Brain microvascular endothelial cell (primary cell): ENCODE data around the gene HEXD.

Experiments
- DNase-seq: peaks from one replicate; pipeline ENCODE4 v3.0.0-alpha.2; 2020
- H3K27ac ChIP-seq: fragments of 250-450 bp; sonication (Bioruptor Pico); 2 replicates; pipeline ENCODE4 v1.5.1; 2020; ENCODE audit warnings: mild to moderate bottlenecking, moderate library complexity
- H3K27me3 ChIP-seq: fragments of 250-450 bp; sonication (Bioruptor Pico); replicated peaks from 2 replicates; pipeline ENCODE4 v1.5.1; 2020; ENCODE audit warnings: mild to moderate bottlenecking
- H3K36me3 ChIP-seq: fragments of 250-450 bp; sonication (Bioruptor Pico); replicated peaks from 2 replicates; pipeline ENCODE4 v1.5.1; 2020; ENCODE audit warnings: mild to moderate bottlenecking
- H3K4me3 ChIP-seq: 2 replicates; pipeline ENCODE4 v1.5.1; 2011; ENCODE audit warnings: low read depth, mild to moderate bottlenecking, control low read depth, low read length, moderate library complexity
- CTCF ChIP-seq: IDR thresholded peaks from 2 replicates; pipeline ENCODE4 v1.5.1; 2011; ENCODE audit warnings: low read depth, mild to moderate bottlenecking, moderate library complexity, low read length, control low read depth, inconsistent platforms; ENCODE audit errors: missing control alignments
- in situ Hi-C: cut with HindIII; loops from 2 replicates; pipeline ENCODE4 v1.10.0; 2017; ENCODE audit warnings: low sequenced_read_pairs, low pct_ligation_motif_present

The HEXD gene

GRCh38 chr17:82434216-82434565 lies 16.0 kb downstream of the HEXD start:
- Histone ChIP-seq H3K27me3 (no peaks in the 10 kb centered on the region), H3K36me3 (no peaks in the 10 kb centered on the region), H3K27ac (no peak overlapping the region), H3K4me3 (no peak overlapping the region)
- DNase-seq: no peak
- in situ Hi-C loops: no loop called here
- no peak for TF ChIP-seq CTCF

GRCh38 chr17:82435103-82435502 lies 17.0 kb downstream of the HEXD start:
- no peak for TF ChIP-seq CTCF
- peak; percentile 16 for DNase-seq
- in situ Hi-C loops: no loop called here
- H3K36me3 ChIP-seq: no peaks in the 10 kb centered on the region
- no peaks in the 10 kb centered on the region for H3K27me3 ChIP-seq
- H3K27ac ChIP-seq: no peak overlapping the region
- H3K4me3 ChIP-seq: no peak overlapping the region

DNA sequence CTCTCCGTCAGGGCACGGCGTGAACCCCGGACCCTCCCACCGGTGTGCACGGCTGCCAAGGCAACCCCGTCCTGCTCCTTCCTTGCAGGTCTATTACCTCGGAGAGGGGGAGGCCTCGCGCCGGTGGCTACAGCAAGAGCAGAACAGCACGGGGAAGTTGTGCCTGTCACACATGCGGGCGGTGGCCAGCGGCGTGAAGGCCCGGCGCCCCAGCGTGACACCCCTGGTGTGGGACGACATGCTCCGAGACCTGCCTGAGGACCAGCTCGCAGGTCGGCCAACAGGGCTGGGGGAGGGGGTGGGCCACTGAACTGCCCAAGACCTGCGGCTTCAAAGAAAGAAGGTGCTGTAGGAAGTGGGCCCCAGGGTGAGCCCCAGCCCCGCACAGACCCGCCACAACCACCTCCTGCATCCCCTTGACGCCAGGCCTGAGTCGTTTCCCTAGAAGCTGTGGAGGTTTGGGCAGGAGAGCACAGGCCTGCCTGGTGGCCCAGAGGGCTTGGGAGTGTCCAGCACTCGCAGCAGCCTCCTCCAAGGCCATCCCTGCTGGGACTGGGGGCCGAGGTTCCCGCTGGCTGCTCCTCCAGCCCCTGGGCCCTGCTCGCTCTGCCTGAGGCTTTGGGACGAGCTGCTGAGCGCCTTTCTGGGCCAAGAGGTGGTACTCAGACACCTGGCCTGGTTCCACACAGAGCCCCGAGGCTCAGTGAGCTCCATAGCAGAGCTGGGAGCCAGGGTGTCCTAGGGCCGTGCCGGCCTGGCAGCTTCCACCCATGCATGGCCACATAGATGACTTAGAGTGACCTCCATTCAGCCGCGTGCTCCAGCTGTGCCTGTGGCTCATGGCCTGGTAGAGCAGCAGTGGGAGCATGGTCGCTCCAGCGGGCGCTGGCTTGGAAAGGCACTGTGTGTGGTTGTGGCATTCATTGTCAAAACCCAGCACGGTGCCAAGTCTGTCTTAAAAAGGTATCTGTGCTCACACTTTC lies 17.7 kb downstream of the HEXD start:
- TF ChIP-seq CTCF: no peak
- Histone ChIP-seq H3K4me3 (no peak overlapping the region), H3K36me3 (no peaks in the 10 kb centered on the region), H3K27ac (no peak overlapping the region), H3K27me3 (no peaks in the 10 kb centered on the region)
- in situ Hi-C loops: no loop called here
- DNase-seq: no peak

DNA sequence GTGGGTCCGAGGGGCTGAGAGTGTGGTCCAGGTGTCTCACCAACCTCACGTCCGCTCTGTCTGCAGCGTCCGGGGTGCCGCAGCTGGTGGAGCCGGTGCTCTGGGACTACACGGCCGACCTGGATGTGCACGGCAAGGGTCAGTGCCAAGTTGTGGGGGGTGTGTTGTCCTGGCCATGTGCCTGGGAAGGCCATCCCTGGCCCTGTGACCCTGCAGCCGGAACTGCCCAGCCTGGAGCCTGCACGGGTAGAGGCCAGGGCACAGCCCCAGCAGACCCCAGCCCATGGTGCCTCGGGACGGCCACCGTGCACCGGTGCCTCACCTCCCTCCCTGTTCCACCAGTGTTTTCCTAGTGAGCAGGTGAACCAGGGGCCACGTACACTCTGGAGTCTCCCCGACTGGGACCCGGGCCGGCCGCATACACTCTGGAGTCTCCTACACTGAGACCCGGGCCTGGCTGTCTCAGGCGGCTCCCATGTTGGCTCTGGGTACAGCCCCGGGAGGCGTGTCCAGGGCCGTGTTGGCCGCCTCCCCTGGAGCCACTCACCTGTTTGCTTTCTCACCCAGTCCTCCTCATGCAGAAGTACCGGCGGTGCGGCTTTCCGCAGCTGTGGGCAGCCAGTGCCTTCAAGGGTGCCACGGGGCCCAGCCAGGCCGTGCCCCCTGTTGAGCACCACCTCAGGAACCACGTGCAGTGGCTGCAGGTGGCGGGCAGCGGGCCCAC lies 18.6 kb downstream of the HEXD start:
- no peak for TF ChIP-seq CTCF
- no peak overlapping the region for H3K4me3 ChIP-seq
- H3K27me3 ChIP-seq: no peaks in the 10 kb centered on the region
- no peak overlapping the region for H3K27ac ChIP-seq
- in situ Hi-C loops: no loop called here
- DNase-seq: no peak
- no peaks in the 10 kb centered on the region for H3K36me3 ChIP-seq

DNA sequence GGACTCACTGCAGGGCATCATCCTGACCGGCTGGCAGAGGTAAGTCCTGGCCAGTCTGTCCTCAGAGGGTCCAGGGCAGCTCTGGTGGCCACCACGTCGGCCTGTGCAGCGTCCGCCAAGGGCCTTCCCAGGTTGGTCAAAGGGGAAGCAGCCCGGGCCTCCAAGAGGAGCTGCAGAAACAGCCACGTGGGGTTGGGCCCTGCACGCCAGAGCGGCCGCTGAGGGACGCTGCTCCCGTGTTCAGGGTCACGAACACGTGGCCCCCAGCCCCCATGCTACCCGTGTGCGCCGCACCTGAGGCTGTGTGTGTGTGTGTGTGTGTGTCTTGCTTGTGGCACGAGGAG lies 19.1 kb downstream of the HEXD start:
- no peaks in the 10 kb centered on the region for H3K27me3 ChIP-seq
- no peaks in the 10 kb centered on the region for H3K36me3 ChIP-seq
- no peak for DNase-seq
- in situ Hi-C loops: no loop called here
- no peak overlapping the region for H3K27ac ChIP-seq
- no peak overlapping the region for H3K4me3 ChIP-seq
- no peak for TF ChIP-seq CTCF
